HepG2 (cell line): ENCODE results near the gene XPO1. TPM values are rescaled to one million over a fixed set of nuclear protein-coding genes. Genes with fewer than 3 reads are reported as not detected.

Source experiments
- ARNTL ChIP-seq: sonication (generic); formaldehyde crosslinking; IDR thresholded peaks from 2 replicates; pipeline ENCODE4 v1.4.0; 2020; ENCODE audit warnings: mild to moderate bottlenecking, missing genetic modification reagents
- CEBPB ChIP-seq: IDR thresholded peaks from 2 replicates; pipeline ENCODE4 v1.6.1; 2011; ENCODE audit warnings: low read depth, low read length, improper control_type of control experiment, borderline replicate concordance
- EHMT2 ChIP-seq: fragments of 200-600 bp; sonication (generic); IDR thresholded peaks from 2 replicates; pipeline ENCODE4 v1.7.0; 2017; ENCODE audit warnings: antibody characterized with exemption, low read depth, low read length, borderline replicate concordance
- ETV5 ChIP-seq: IDR thresholded peaks from 2 replicates; pipeline ENCODE4 v1.6.1; 2018; ENCODE audit warnings: missing biosample characterization, missing genetic modification reagents, inconsistent platforms, borderline replicate concordance
- FOXM1 ChIP-seq: sonication (generic); formaldehyde crosslinking; IDR thresholded peaks from 2 replicates; pipeline ENCODE4 v1.5.0; 2020; ENCODE audit warnings: missing genetic modification reagents
- FOXP4 ChIP-seq: sonication (generic); formaldehyde crosslinking; IDR thresholded peaks from 2 replicates; pipeline ENCODE4 v1.4.0; 2020; ENCODE audit warnings: missing genetic modification reagents
- GPBP1L1 ChIP-seq: sonication (generic); formaldehyde crosslinking; IDR thresholded peaks from 2 replicates; pipeline ENCODE4 v1.5.0; 2020; ENCODE audit warnings: mild to moderate bottlenecking, missing genetic modification reagents
- MTF1 ChIP-seq: sonication (generic); formaldehyde crosslinking; IDR thresholded peaks from 2 replicates; pipeline ENCODE4 v1.5.0; 2020; ENCODE audit warnings: missing genetic modification reagents
- REPIN1 ChIP-seq: sonication (generic); formaldehyde crosslinking; IDR thresholded peaks from 2 replicates; pipeline ENCODE4 v1.8.0; 2022; ENCODE audit warnings: missing genetic modification reagents, low read depth, mild to moderate bottlenecking, borderline replicate concordance
- SAP130 ChIP-seq: IDR thresholded peaks from 2 replicates; pipeline ENCODE4 v1.6.1; 2016; ENCODE audit warnings: low read depth
- SKI ChIP-seq: fragments of 450-650 bp; IDR thresholded peaks from one replicate; pipeline ENCODE4 v1.6.1; 2018; ENCODE audit warnings: mild to moderate bottlenecking; ENCODE audit not compliant: partially characterized antibody
- THAP9 ChIP-seq: sonication (generic); formaldehyde crosslinking; IDR thresholded peaks from 2 replicates; pipeline ENCODE4; 2020; ENCODE audit warnings: missing genetic modification reagents, mild to moderate bottlenecking, borderline replicate concordance
- THYN1 ChIP-seq: sonication (generic); formaldehyde crosslinking; IDR thresholded peaks from 2 replicates; pipeline ENCODE4 v1.8.1; 2023; ENCODE audit warnings: low read depth, mild to moderate bottlenecking, moderate library complexity, missing genetic modification reagents, borderline replicate concordance
- YY1 ChIP-seq: IDR thresholded peaks from 2 replicates; pipeline ENCODE4 v1.6.1; 2011; ENCODE audit warnings: low read length, low read depth, moderate library complexity, mild to moderate bottlenecking; ENCODE audit not compliant: insufficient read depth, insufficient replicate concordance
- ZBTB34 ChIP-seq: sonication (generic); formaldehyde crosslinking; IDR thresholded peaks from 2 replicates; pipeline ENCODE4 v1.8.0; 2022; ENCODE audit warnings: mild to moderate bottlenecking, missing genetic modification reagents
- ZBTB8A ChIP-seq: sonication (generic); formaldehyde crosslinking; IDR thresholded peaks from 2 replicates; pipeline ENCODE4 v1.4.0; 2020; ENCODE audit warnings: mild to moderate bottlenecking, low read depth, missing genetic modification reagents, borderline replicate concordance
- ZNF232 ChIP-seq: sonication (generic); formaldehyde crosslinking; IDR thresholded peaks from 2 replicates; pipeline ENCODE4 v1.4.0; 2020; ENCODE audit warnings: missing genetic modification reagents, borderline replicate concordance
- ZNF430 ChIP-seq: sonication (generic); formaldehyde crosslinking; IDR thresholded peaks from 2 replicates; pipeline ENCODE4 v1.9.0; 2021; ENCODE audit warnings: mild to moderate bottlenecking, missing genetic modification reagents
- ZNF431 ChIP-seq: sonication (generic); formaldehyde crosslinking; IDR thresholded peaks from 2 replicates; pipeline ENCODE4 v1.9.0; 2022; ENCODE audit warnings: missing genetic modification reagents, low read depth, mild to moderate bottlenecking, borderline replicate concordance
- ZNF550 ChIP-seq: sonication (generic); formaldehyde crosslinking; IDR thresholded peaks from 2 replicates; pipeline ENCODE4 v1.4.0; 2020; ENCODE audit warnings: mild to moderate bottlenecking, missing genetic modification reagents, borderline replicate concordance
- ZNF773 ChIP-seq: sonication (generic); formaldehyde crosslinking; IDR thresholded peaks from 2 replicates; pipeline ENCODE4 v1.4.0; 2020; ENCODE audit warnings: missing genetic modification reagents, borderline replicate concordance
- ZSCAN9 ChIP-seq: IDR thresholded peaks from 2 replicates; pipeline ENCODE4 v1.6.1; 2016; ENCODE audit warnings: borderline replicate concordance
- polyA plus RNA-seq, 8 experiments: library from polyadenylated mRNA; depleted of rRNA in 3 of 8; stranded (reverse) in 7 of 8; unstranded in 1 of 8; fragments of >200 nt; fragmentation: Illumina TruSeq in 4 of 8; extraction: Trizol in 4 of 8; gene quantifications; 2 replicates each; pipeline versions ENCODE4 v1.2.1 to v1.2.3, GENCODE V29; 2011 to 2016; ENCODE audit warnings: low read depth in 4 of 8, missing spikeins in 1 of 8, mixed read lengths in 1 of 8; ENCODE audit not compliant: insufficient read depth in 1 of 8
- total RNA-seq, 5 experiments: library from RNA; depleted of rRNA; stranded (reverse); fragments of >200 nt; fragmentation: Illumina TruSeq; extraction: Trizol; gene quantifications; 2 replicates each; pipeline ENCODE4 v1.2.3, GENCODE V29; 2016; ENCODE audit warnings: low read depth in 1 of 5

Gene XPO1
- total and polyA plus RNA-seq, 2 of the 13 experiments (the other 11 are each of a cell fraction or from before 2014, with no cell fraction given): 67.4 to 212 TPM

- TF ChIP-seq FOXP4 (CRISPR knock-in tag) (peak; percentile 52), REPIN1 (CRISPR knock-in tag) (peak; percentile 97), ZNF430 (CRISPR knock-in tag) (peak; percentile 11; the same call in 1 of the 2 replicates), THYN1 (CRISPR knock-in tag) (no peak), ARNTL (CRISPR knock-in tag) (peak; percentile 28; the same call in 1 of the 2 replicates), ZSCAN9 (CRISPR knock-in tag) (peak; percentile 86), THAP9 (peak; percentile 79; the same call in 1 of the 2 replicates), YY1 (peak; percentile 86), FOXM1 (no peak), MTF1 (CRISPR knock-in tag) (no peak; the same call in 1 of the 2 replicates), ZNF431 (peak; percentile 62; the same call in 1 of the 2 replicates), ZBTB34 (peak; percentile 77), ZNF232 (CRISPR knock-in tag) (no peak; the same call in 1 of the 2 replicates), SAP130 (CRISPR knock-in tag) (peak; percentile 91), CEBPB (no peak), EHMT2 (no peak), ZNF550 (no peak), GPBP1L1 (CRISPR knock-in tag) (no peak), ZBTB8A (CRISPR knock-in tag) (peak; percentile 16; the same call in 1 of the 2 replicates), ETV5 (CRISPR knock-in tag) (no peak), ZNF773 (CRISPR knock-in tag) (no peak), SKI (peak; percentile 13)
Measured at GRCh38 chr2:61538200-61538919, at the start of gene XPO1 (continued).
